HG03354 (cell line): Measurements from ENCODE around the gene NUTF2.
"Not testable (repeated sequence)": the region's sequence is repeated elsewhere in the genome, so short reads cannot be mapped to it uniquely, and the experiment has no call there.

Experiments used
- ATAC-seq: cut with Tn5 transposase; IDR thresholded peaks from one replicate; pipeline ENCODE4 v1.9.1; 2021; ENCODE audit warnings: mild to moderate bottlenecking; ENCODE audit not compliant: unreplicated experiment, poor library complexity, severe bottlenecking

The NUTF2 gene

GRCh38 chr16:67834242-67834614 is 12.5 kb upstream of the NUTF2 start:
- no peak for ATAC-seq

GRCh38 chr16:67837190-67837589 is 9.5 kb upstream of the NUTF2 start:
- ATAC-seq: not testable (repeated sequence)

- ATAC-seq: no peak
These were observed 8.9 kb upstream of the NUTF2 start for GRCh38 chr16:67837811-67838210.

- no peak for ATAC-seq
These were observed 5.4 kb upstream of the NUTF2 start for GRCh38 chr16:67841198-67841815.

- ATAC-seq: peak; percentile 56
These were observed 4.8 kb upstream of the NUTF2 start, which contains the start of gene THAP11 for GRCh38 chr16:67841816-67842508. TSS of gene THAP11 (plus strand) at chr16:67842320. CDS start at chr16:67842555, 235 bp downstream.

- peak; percentile 10 for ATAC-seq
These were observed 4.0 kb upstream of the NUTF2 start for GRCh38 chr16:67842509-67843342.

GRCh38 chr16:67843343-67843765 is 3.4 kb upstream of the NUTF2 start:
- ATAC-seq: no peak

GRCh38 chr16:67844497-67844896 is 2.2 kb upstream of the NUTF2 start:
- ATAC-seq: no peak

- no peak for ATAC-seq
These were observed 1.3 kb upstream of the NUTF2 start for GRCh38 chr16:67845291-67846062.

GRCh38 chr16:67846063-67846319 is 742 bp upstream of the NUTF2 start:
- ATAC-seq: no peak

- peak; percentile 46 for ATAC-seq
These were observed 530 bp downstream of the NUTF2 start, which contains the start of gene CENPT for GRCh38 chr16:67847064-67847861. TSS of gene CENPT (minus strand) at chr16:67847693. CDS start at chr16:67833859, 13,834 bp downstream.

- no peak for ATAC-seq
These were observed 1.4 kb downstream of the NUTF2 start for GRCh38 chr16:67848118-67848517.

- ATAC-seq: no peak
These were observed 6.9 kb downstream of the NUTF2 start for GRCh38 chr16:67853670-67854069.

GRCh38 chr16:67855789-67856188 is 9.1 kb downstream of the NUTF2 start:
- no peak for ATAC-seq

- no peak for ATAC-seq
These were observed 10.3 kb downstream of the NUTF2 start for GRCh38 chr16:67856927-67857546.

GRCh38 chr16:67857547-67858233 is 11.0 kb downstream of the NUTF2 start:
- ATAC-seq: no peak

- no peak for ATAC-seq
These were observed 11.8 kb downstream of the NUTF2 start for GRCh38 chr16:67858500-67858899.
